OCI-LY1 (cell line): ENCODE measurements around the gene C14orf180.

Experiments
- H2AFZ ChIP-seq: fragments of 200-600 bp; sonication (generic), shearing (Covaris generic); 2 replicates; pipeline ENCODE4 v1.6.0; 2014; ENCODE audit warnings: antibody characterized with exemption, mild to moderate bottlenecking, low read length
- H3F3A ChIP-seq: fragments of 200-600 bp; sonication (generic), shearing (Covaris generic); 2 replicates; pipeline ENCODE4 v1.6.0; 2014; ENCODE audit warnings: mild to moderate bottlenecking, antibody characterized with exemption, low read length, moderate library complexity; ENCODE audit not compliant: insufficient read depth
- H3K27ac ChIP-seq: fragments of 200-600 bp; sonication (generic); 2 replicates; pipeline ENCODE4 v1.5.1; 2014; ENCODE audit warnings: low read length, mixed run types, mild to moderate bottlenecking, low read depth; ENCODE audit not compliant: poor library complexity, severe bottlenecking
- H3K27me3 ChIP-seq: fragments of 200-600 bp; sonication (generic); 2 replicates; pipeline ENCODE4 v1.6.0; 2014; ENCODE audit warnings: antibody characterized with exemption, mild to moderate bottlenecking, low read length, moderate library complexity; ENCODE audit not compliant: insufficient read depth
- H3K36me3 ChIP-seq: fragments of 200-600 bp; sonication (generic); 2 replicates; pipeline ENCODE4 v1.6.1; 2014; ENCODE audit warnings: mild to moderate bottlenecking, antibody characterized with exemption, low read length, moderate library complexity, mixed read lengths; ENCODE audit not compliant: insufficient read depth
- H3K4me1 ChIP-seq: fragments of 200-600 bp; sonication (generic); 2 replicates; pipeline ENCODE4 v1.5.1; 2014; ENCODE audit warnings: mild to moderate bottlenecking, low read length, moderate library complexity; ENCODE audit not compliant: insufficient read depth, severe bottlenecking
- H3K4me2 ChIP-seq: fragments of 200-600 bp; sonication (generic), shearing (Covaris generic); 2 replicates; pipeline ENCODE4 v1.6.1; 2014; ENCODE audit warnings: low read length
- H3K4me3 ChIP-seq: fragments of 200-600 bp; sonication (generic); 2 replicates; pipeline ENCODE4 v1.5.1; 2014; ENCODE audit warnings: low read length, low read depth, mild to moderate bottlenecking, mixed read lengths; ENCODE audit not compliant: poor library complexity, severe bottlenecking
- H3K79me2 ChIP-seq: fragments of 200-600 bp; shearing (Covaris generic); 2 replicates; pipeline ENCODE4 v1.6.1; 2016; ENCODE audit warnings: mixed run types, low read length, mixed read lengths; ENCODE audit not compliant: insufficient read depth
- H3K9ac ChIP-seq: fragments of 200-600 bp; sonication (generic), shearing (Covaris generic); 2 replicates; pipeline ENCODE4 v1.6.1; 2014; ENCODE audit warnings: mild to moderate bottlenecking, low read length, mixed read lengths
- H3K9me2 ChIP-seq: fragments of 200-600 bp; sonication (generic), shearing (Covaris generic); 2 replicates; pipeline ENCODE4 v1.6.1; 2014; ENCODE audit warnings: low read depth, mild to moderate bottlenecking, low read length, mixed read lengths
- H3K9me3 ChIP-seq: fragments of 200-600 bp; shearing (Covaris generic); 2 replicates; pipeline ENCODE4 v1.6.1; 2014; ENCODE audit warnings: low read length, mixed read lengths
- H4K20me1 ChIP-seq: fragments of 200-600 bp; sonication (generic), shearing (Covaris generic); 2 replicates; pipeline ENCODE4 v1.6.0; 2016; ENCODE audit warnings: mild to moderate bottlenecking, low read length; ENCODE audit not compliant: insufficient read depth
- CTCF ChIP-seq: fragments of 200-600 bp; sonication (generic), shearing (Covaris generic); IDR thresholded peaks from 2 replicates; pipeline ENCODE4 v1.5.1; 2017; ENCODE audit warnings: mild to moderate bottlenecking, antibody characterized with exemption, low read length, moderate library complexity, mixed read lengths
- EZH2 ChIP-seq: fragments of 200-600 bp; sonication (generic), shearing (Covaris generic); IDR thresholded peaks from 2 replicates; pipeline ENCODE4 v1.8.0; 2017; ENCODE audit warnings: borderline replicate concordance, mixed run types, mild to moderate bottlenecking, antibody characterized with exemption, low read length, moderate library complexity, mixed read lengths

The C14orf180 gene

GRCh38 chr14:104579507-104579906 lies at the start of gene C14orf180:
Gene C14orf180, plus strand, starts transcription at chr14:104579764. Its CDS starts 6,667 bp downstream, at chr14:104586431.
- H3K27me3 ChIP-seq = peaks cover 8% of the 10 kb centered on the region; the same call in 1 of the 2 replicates
- no peaks in the 10 kb centered on the region for H3K36me3 ChIP-seq
- H3K79me2 ChIP-seq = no peaks in the 10 kb centered on the region
- H3K9me3 ChIP-seq = no peaks in the 10 kb centered on the region
- no peak within 1 kb of the TSS for H3K4me2 ChIP-seq
- no peak within 1 kb of the TSS for H2AFZ ChIP-seq
- no peaks in the 10 kb centered on the region for H3K9me2 ChIP-seq
- no peaks in the 10 kb centered on the region for H4K20me1 ChIP-seq
- no peak for TF ChIP-seq CTCF
- TF ChIP-seq EZH2 = no peak
- H3K4me1 ChIP-seq = no peaks in the 10 kb centered on the region
- H3K27ac ChIP-seq = no peak within 1 kb of the TSS
- no peaks in the 10 kb centered on the region for H3F3A ChIP-seq
- H3K9ac ChIP-seq = no peak within 1 kb of the TSS
- H3K4me3 ChIP-seq = no peak within 1 kb of the TSS

GRCh38 chr14:104530646-104531045 lies 48.9 kb upstream of the C14orf180 start:
- Histone ChIP-seq H3K4me2 (no peak overlapping the region), H3K4me3 (no peak overlapping the region), H3F3A (no peaks in the 10 kb centered on the region), H3K27me3 (no peaks in the 10 kb centered on the region; the same call in 1 of the 2 replicates), H3K27ac (no peak overlapping the region), H4K20me1 (no peaks in the 10 kb centered on the region), H2AFZ (no peak overlapping the region), H3K4me1 (no peaks in the 10 kb centered on the region), H3K9me2 (no peaks in the 10 kb centered on the region), H3K9ac (no peak overlapping the region), H3K9me3 (0 out of 2 replicates have a peak, but pooled peaks cover 3% of the 10 kb centered on the region), H3K36me3 (no peaks in the 10 kb centered on the region), H3K79me2 (no peaks in the 10 kb centered on the region)
- no peak for TF ChIP-seq EZH2
- no peak for TF ChIP-seq CTCF

- Histone ChIP-seq H3K4me2 (no peak overlapping the region), H3K79me2 (no peaks in the 10 kb centered on the region)
Measured at GRCh38 chr14:104531421-104532190, 48.0 kb upstream of the C14orf180 start.

More at GRCh38 chr14:104531421-104532190, 48.0 kb upstream of the C14orf180 start:
- H3K9me2 ChIP-seq = no peaks in the 10 kb centered on the region
- H2AFZ ChIP-seq = no peak overlapping the region
- H3K27me3 ChIP-seq = no peaks in the 10 kb centered on the region; the same call in 1 of the 2 replicates
- TF ChIP-seq CTCF (no peak), EZH2 (no peak)
- H3K9me3 ChIP-seq = 0 out of 2 replicates have a peak, but pooled peaks cover 3% of the 10 kb centered on the region
- no peaks in the 10 kb centered on the region for H3K36me3 ChIP-seq
- H3K4me1 ChIP-seq = no peaks in the 10 kb centered on the region
- H3K4me3 ChIP-seq = no peak overlapping the region
- no peak overlapping the region for H3K27ac ChIP-seq
- no peaks in the 10 kb centered on the region for H3F3A ChIP-seq
- H3K9ac ChIP-seq = no peak overlapping the region
- H4K20me1 ChIP-seq = no peaks in the 10 kb centered on the region
